Neural cell (in vitro differentiated cells): ENCODE measurements around the gene VPS26C. TPM values are rescaled to one million over a fixed set of nuclear protein-coding genes. Genes with fewer than 3 reads are reported as not detected.

ENCODE experiments used
- H2AFZ ChIP-seq: fragments of 200-600, 300-800 bp; sonication (generic), shearing (Covaris generic); 2 replicates; pipeline ENCODE4 v1.6.0; 2014; ENCODE audit warnings: low read depth, mild to moderate bottlenecking, antibody characterized with exemption, low read length, moderate library complexity
- H3F3A ChIP-seq: fragments of 200-600 bp; shearing (Covaris generic); 2 replicates; pipeline ENCODE4 v1.6.1; 2016; ENCODE audit warnings: mild to moderate bottlenecking, moderate library complexity, mixed read lengths, antibody characterized with exemption, low read length; ENCODE audit not compliant: insufficient read depth, poor library complexity, severe bottlenecking
- H3K27ac ChIP-seq: fragments of 200-600, 300-800 bp; sonication (generic), shearing (Covaris generic); 2 replicates; pipeline ENCODE4 v1.5.1; 2014; ENCODE audit warnings: mild to moderate bottlenecking, low read length, moderate library complexity
- H3K27me3 ChIP-seq: fragments of 300-800, 200-600 bp; sonication (generic), shearing (Covaris generic); 2 replicates; pipeline ENCODE4 v1.6.0; 2014; ENCODE audit warnings: mild to moderate bottlenecking, low read depth, low read length, moderate library complexity; ENCODE audit not compliant: insufficient read depth
- H3K36me3 ChIP-seq: fragments of 300-800, 200-600 bp; sonication (generic), shearing (Covaris generic); 2 replicates; pipeline ENCODE4 v1.5.1; 2014; ENCODE audit warnings: mild to moderate bottlenecking, antibody characterized with exemption, low read length, moderate library complexity; ENCODE audit not compliant: insufficient read depth
- H3K4me2 ChIP-seq: fragments of 300-800, 200-600 bp; sonication (generic), shearing (Covaris generic); 2 replicates; pipeline ENCODE4 v1.6.0; 2014; ENCODE audit warnings: mild to moderate bottlenecking, low read length
- H3K4me3 ChIP-seq: fragments of 300-800, 200-600 bp; sonication (generic), shearing (Covaris generic); 2 replicates; pipeline ENCODE4 v1.5.1; 2014; ENCODE audit warnings: mild to moderate bottlenecking, low read length, moderate library complexity
- H3K79me2 ChIP-seq: fragments of 200-600 bp; shearing (Covaris generic); replicated peaks from 2 replicates; pipeline ENCODE4 v1.6.0; 2014; ENCODE audit warnings: mild to moderate bottlenecking, low read length, moderate library complexity; ENCODE audit not compliant: insufficient read depth
- H3K9ac ChIP-seq: fragments of 300-800, 200-600 bp; sonication (generic), shearing (Covaris generic); 2 replicates; pipeline ENCODE4 v1.6.1; 2016; ENCODE audit warnings: mild to moderate bottlenecking, low read length, mixed read lengths
- H3K9me2 ChIP-seq: fragments of 200-600 bp; shearing (Covaris generic); 2 replicates; pipeline ENCODE4 v1.6.1; 2016; ENCODE audit warnings: mild to moderate bottlenecking, low read length, mixed read lengths; ENCODE audit not compliant: insufficient read depth
- H3K9me3 ChIP-seq: fragments of 200-600, 300-800 bp; sonication (generic), shearing (Covaris generic); 2 replicates; pipeline ENCODE4 v1.6.1; 2016; ENCODE audit warnings: mild to moderate bottlenecking, mixed run types, low read length, moderate library complexity, mixed read lengths
- H4K20me1 ChIP-seq: fragments of 200-600 bp; shearing (Covaris generic); 2 replicates; pipeline ENCODE4 v1.6.1; 2016; ENCODE audit warnings: mild to moderate bottlenecking, mixed run types; ENCODE audit not compliant: insufficient read depth
- CTCF ChIP-seq: fragments of 450-650 bp; IDR thresholded peaks from 2 replicates; pipeline ENCODE4 v1.5.1; 2014; ENCODE audit warnings: antibody characterized with exemption, mild to moderate bottlenecking, moderate library complexity; ENCODE audit not compliant: poor library complexity, severe bottlenecking
- EP300 ChIP-seq: fragments of 450-650 bp; conservative IDR thresholded peaks from 2 replicates; pipeline ENCODE4 v1.6.1; 2014; ENCODE audit warnings: antibody characterized with exemption, mild to moderate bottlenecking, moderate library complexity; ENCODE audit not compliant: poor library complexity, severe bottlenecking
- EZH2 ChIP-seq: fragments of 200-600, 300-800 bp; shearing (Covaris generic), sonication (generic); IDR thresholded peaks from 2 replicates; pipeline ENCODE4 v1.6.1; 2014; ENCODE audit warnings: antibody characterized with exemption, low read length, borderline replicate concordance, mild to moderate bottlenecking; ENCODE audit not compliant: insufficient read depth, poor library complexity, severe bottlenecking
- MXI1 ChIP-seq: fragments of 450-650 bp; conservative IDR thresholded peaks from 2 replicates; pipeline ENCODE4 v1.6.1; 2014; ENCODE audit warnings: antibody characterized with exemption, mild to moderate bottlenecking; ENCODE audit not compliant: poor library complexity, severe bottlenecking
- POLR2AphosphoS5 ChIP-seq: IDR thresholded peaks from 2 replicates; pipeline ENCODE4 v1.6.1; 2012
- RAD21 ChIP-seq: fragments of 450-650 bp; conservative IDR thresholded peaks from 2 replicates; pipeline ENCODE4 v1.6.1; 2014; ENCODE audit warnings: antibody characterized with exemption, mild to moderate bottlenecking, moderate library complexity
- REST ChIP-seq: IDR thresholded peaks from 2 replicates; pipeline ENCODE4 v1.6.1; 2012; ENCODE audit warnings: borderline replicate concordance
- SMC3 ChIP-seq: fragments of 450-650 bp; conservative IDR thresholded peaks from 2 replicates; pipeline ENCODE4 v1.6.1; 2014; ENCODE audit warnings: antibody characterized with exemption, mild to moderate bottlenecking, moderate library complexity; ENCODE audit not compliant: poor library complexity
- TAF1 ChIP-seq: IDR thresholded peaks from 2 replicates; pipeline ENCODE4 v1.6.1; 2012; ENCODE audit warnings: low read depth
- polyA plus RNA-seq: library from polyadenylated mRNA; depleted of rRNA; stranded (reverse); fragments of >200 nt; gene quantifications from 2 replicates; pipeline ENCODE4 v1.2.3, GENCODE V29; 2014

VPS26C gene
- polyA plus RNA-seq, 1 donor from 2014 or later: 55.5 TPM

DNA sequence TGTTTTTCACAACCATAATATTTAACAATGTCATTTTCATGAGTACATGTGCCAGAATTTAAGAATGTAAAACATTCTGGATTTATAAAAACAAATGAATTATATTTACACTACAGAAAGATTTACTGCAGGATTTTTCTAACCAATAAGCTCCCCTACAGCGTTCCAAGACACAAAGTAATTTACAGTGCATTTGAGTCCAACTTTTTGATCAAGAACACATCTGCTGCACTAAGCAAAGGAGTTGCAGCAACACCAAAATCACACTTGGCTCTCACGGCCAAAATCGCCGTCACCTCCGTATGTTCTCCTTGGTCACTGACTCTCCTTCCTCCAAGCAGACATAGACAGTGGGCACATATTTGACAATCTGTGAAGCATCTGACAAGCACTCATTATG lies 7.7 kb downstream of the VPS26C start:
- Histone ChIP-seq H3K27ac (no peak overlapping the region), H3K9me3 (no peaks in the 10 kb centered on the region), H3K79me2 (peaks cover 24% of the 10 kb centered on the region), H3K9ac (peak overlapping the region; percentile 67), H3K4me2 (no peak overlapping the region), H3K36me3 (peaks cover 4% of the 10 kb centered on the region), H3F3A (no peaks in the 10 kb centered on the region), H3K9me2 (no peaks in the 10 kb centered on the region), H3K27me3 (no peaks in the 10 kb centered on the region), H3K4me3 (no peak overlapping the region), H4K20me1 (no peaks in the 10 kb centered on the region), H2AFZ (no peak overlapping the region)
- no peak for TF ChIP-seq SMC3
- no peak for TF ChIP-seq POLR2AphosphoS5
- TF ChIP-seq TAF1: no peak
- TF ChIP-seq RAD21: no peak
- TF ChIP-seq REST: no peak
- TF ChIP-seq CTCF: no peak
- no peak for TF ChIP-seq EZH2
- no peak for TF ChIP-seq EP300
- no peak for TF ChIP-seq MXI1

- peak overlapping the region; percentile 46 for H2AFZ ChIP-seq
- H3K36me3 ChIP-seq: peaks cover 4% of the 10 kb centered on the region
- peak overlapping the region; percentile 80 for H3K27ac ChIP-seq
- H4K20me1 ChIP-seq: no peaks in the 10 kb centered on the region
- peak overlapping the region; percentile 67 for H3K9ac ChIP-seq
- no peaks in the 10 kb centered on the region for H3K27me3 ChIP-seq
- peak overlapping the region; percentile 69 for H3K4me2 ChIP-seq
- no peaks in the 10 kb centered on the region for H3K9me3 ChIP-seq
- no peaks in the 10 kb centered on the region for H3K9me2 ChIP-seq
- no peak for TF ChIP-seq TAF1
- no peak for TF ChIP-seq RAD21
- TF ChIP-seq SMC3: peak; percentile 45
- peak; percentile 96 for TF ChIP-seq MXI1
- TF ChIP-seq REST: peak; percentile 49
- no peaks in the 10 kb centered on the region for H3F3A ChIP-seq
- H3K79me2 ChIP-seq: peaks cover 19% of the 10 kb centered on the region
- peak overlapping the region; percentile 70 for H3K4me3 ChIP-seq
Measured at GRCh38 chr21:37257967-37258877, 8.9 kb downstream of the VPS26C start.
